Hepatocyte (in vitro differentiated cells): ENCODE results near the gene CEP112. TPM values are rescaled to one million over a fixed set of nuclear protein-coding genes. Genes with fewer than 3 reads are reported as not detected.

Experiments used
- DNase-seq: peaks from one replicate; pipeline ENCODE4 v3.0.0-alpha.2; 2016; ENCODE audit warnings: low spot score
- H2AFZ ChIP-seq: fragments of 200-600 bp; sonication (generic); 2 replicates; pipeline ENCODE4 v1.6.0; 2016; ENCODE audit warnings: antibody characterized with exemption, mild to moderate bottlenecking
- H3K27ac ChIP-seq: fragments of 200-600 bp; sonication (generic); 2 replicates; pipeline ENCODE4 v1.5.1; 2016; ENCODE audit warnings: mild to moderate bottlenecking
- H3K27me3 ChIP-seq: fragments of 200-600 bp; sonication (generic); 2 replicates; pipeline ENCODE4 v1.6.1; 2016
- H3K36me3 ChIP-seq: fragments of 200-600 bp; sonication (generic); replicated peaks from 2 replicates; pipeline ENCODE4 v1.5.1; 2016; ENCODE audit warnings: low read depth; ENCODE audit not compliant: insufficient read depth
- H3K4me1 ChIP-seq: fragments of 200-600 bp; sonication (generic); 2 replicates; pipeline ENCODE4 v1.5.1; 2016; ENCODE audit warnings: mild to moderate bottlenecking, moderate library complexity; ENCODE audit not compliant: insufficient read depth
- H3K4me2 ChIP-seq: fragments of 200-600 bp; sonication (generic); 2 replicates; pipeline ENCODE4 v1.6.0; 2016
- H3K4me3 ChIP-seq: fragments of 200-600 bp; sonication (generic); 2 replicates; pipeline ENCODE4 v1.5.1; 2016; ENCODE audit warnings: mild to moderate bottlenecking
- H3K79me2 ChIP-seq: fragments of 200-600 bp; sonication (generic); 2 replicates; pipeline ENCODE4 v1.6.0; 2017; ENCODE audit warnings: mild to moderate bottlenecking
- H3K9me2 ChIP-seq: fragments of 200-600 bp; sonication (generic); replicated peaks from 2 replicates; pipeline ENCODE4 v1.6.0; 2017; ENCODE audit warnings: mild to moderate bottlenecking; ENCODE audit not compliant: insufficient read depth
- H3K9me3 ChIP-seq: fragments of 200-600 bp; sonication (generic); 2 replicates; pipeline ENCODE4 v1.5.1; 2016; ENCODE audit warnings: low read depth, mild to moderate bottlenecking
- H4K20me1 ChIP-seq: fragments of 200-600 bp; sonication (generic); 2 replicates; pipeline ENCODE4 v1.6.0; 2016; ENCODE audit warnings: mild to moderate bottlenecking; ENCODE audit not compliant: insufficient read depth, poor library complexity, severe bottlenecking
- EZH2 ChIP-seq: fragments of 200-600 bp; sonication (generic); IDR thresholded peaks from 2 replicates; pipeline ENCODE4 v1.6.1; 2016; ENCODE audit warnings: antibody characterized with exemption, mild to moderate bottlenecking, borderline replicate concordance
- EZH2phosphoT487 ChIP-seq: fragments of 200-600 bp; sonication (generic); IDR thresholded peaks from one replicate; pipeline ENCODE4 v1.6.1; 2018; ENCODE audit warnings: antibody characterized with exemption, mild to moderate bottlenecking, low read depth, moderate library complexity; ENCODE audit not compliant: unreplicated experiment, severe bottlenecking
- WGBS: methylation state at CpG from one replicate; pipeline ENCODE4 v1.1.6; 2016; ENCODE audit warnings: low lambda C conversion rate; ENCODE audit errors: missing lambda C conversion rate; 5-methylcytosine and 5-hydroxymethylcytosine counted together
- polyA plus RNA-seq: library from polyadenylated mRNA; unstranded; fragments of >200 nt; fragmentation: Nextera tagmentation; extraction: Ambion mirVana; gene quantifications from 2 replicates; pipeline ENCODE4 v1.2.1, GENCODE V29; 2016
- total RNA-seq: library from RNA; depleted of rRNA; stranded (reverse); fragments of >200 nt; gene quantifications from 2 replicates; pipeline ENCODE4 v1.2.3, GENCODE V29; 2014
- TF ChIP-seq, protein P1 (sequence below): fragments of 200-600 bp; sonication (generic); IDR thresholded peaks from 2 replicates; pipeline ENCODE4 v1.5.1; 2016; ENCODE audit warnings: antibody characterized with exemption, mild to moderate bottlenecking; ENCODE audit not compliant: poor library complexity

Gene CEP112
- total and polyA plus RNA-seq, 2 experiments from 2014 or later: 7.1 to 9.7 TPM

DNA sequence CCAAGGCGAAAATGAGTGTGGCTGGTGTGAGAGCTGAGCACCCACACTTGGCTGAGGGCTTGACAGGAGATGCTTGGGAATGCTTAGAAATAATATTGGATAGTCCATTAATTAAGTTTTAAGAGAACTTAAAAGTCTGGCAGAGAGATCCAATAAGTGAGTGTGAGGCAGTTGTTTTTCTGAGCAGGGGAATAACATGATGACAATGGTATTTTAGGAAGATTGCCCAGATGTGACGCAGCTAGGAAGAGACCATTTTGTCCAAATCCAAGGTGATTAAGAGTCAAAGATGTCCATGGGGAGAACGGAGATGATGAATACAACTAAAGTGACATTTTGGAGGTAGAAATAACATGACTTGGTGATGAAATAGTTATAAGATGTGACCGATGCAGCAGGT is 527.7 kb downstream of the CEP112 start:
- DNase-seq: no peak
- Histone ChIP-seq H3K4me1 (no peaks in the 10 kb centered on the region), H3K36me3 (no peaks in the 10 kb centered on the region), H2AFZ (no peak overlapping the region), H4K20me1 (no peaks in the 10 kb centered on the region), H3K4me3 (no peak overlapping the region), H3K79me2 (no peaks in the 10 kb centered on the region), H3K9me2 (no peaks in the 10 kb centered on the region), H3K4me2 (no peak overlapping the region), H3K27me3 (no peaks in the 10 kb centered on the region), H3K9me3 (no peaks in the 10 kb centered on the region), H3K27ac (no peak overlapping the region)
- TF ChIP-seq, protein P1, sequence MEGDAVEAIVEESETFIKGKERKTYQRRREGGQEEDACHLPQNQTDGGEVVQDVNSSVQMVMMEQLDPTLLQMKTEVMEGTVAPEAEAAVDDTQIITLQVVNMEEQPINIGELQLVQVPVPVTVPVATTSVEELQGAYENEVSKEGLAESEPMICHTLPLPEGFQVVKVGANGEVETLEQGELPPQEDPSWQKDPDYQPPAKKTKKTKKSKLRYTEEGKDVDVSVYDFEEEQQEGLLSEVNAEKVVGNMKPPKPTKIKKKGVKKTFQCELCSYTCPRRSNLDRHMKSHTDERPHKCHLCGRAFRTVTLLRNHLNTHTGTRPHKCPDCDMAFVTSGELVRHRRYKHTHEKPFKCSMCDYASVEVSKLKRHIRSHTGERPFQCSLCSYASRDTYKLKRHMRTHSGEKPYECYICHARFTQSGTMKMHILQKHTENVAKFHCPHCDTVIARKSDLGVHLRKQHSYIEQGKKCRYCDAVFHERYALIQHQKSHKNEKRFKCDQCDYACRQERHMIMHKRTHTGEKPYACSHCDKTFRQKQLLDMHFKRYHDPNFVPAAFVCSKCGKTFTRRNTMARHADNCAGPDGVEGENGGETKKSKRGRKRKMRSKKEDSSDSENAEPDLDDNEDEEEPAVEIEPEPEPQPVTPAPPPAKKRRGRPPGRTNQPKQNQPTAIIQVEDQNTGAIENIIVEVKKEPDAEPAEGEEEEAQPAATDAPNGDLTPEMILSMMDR: no peak
- WGBS: 96% methylated on average over 4 of the region's 4 CpGs

DNA sequence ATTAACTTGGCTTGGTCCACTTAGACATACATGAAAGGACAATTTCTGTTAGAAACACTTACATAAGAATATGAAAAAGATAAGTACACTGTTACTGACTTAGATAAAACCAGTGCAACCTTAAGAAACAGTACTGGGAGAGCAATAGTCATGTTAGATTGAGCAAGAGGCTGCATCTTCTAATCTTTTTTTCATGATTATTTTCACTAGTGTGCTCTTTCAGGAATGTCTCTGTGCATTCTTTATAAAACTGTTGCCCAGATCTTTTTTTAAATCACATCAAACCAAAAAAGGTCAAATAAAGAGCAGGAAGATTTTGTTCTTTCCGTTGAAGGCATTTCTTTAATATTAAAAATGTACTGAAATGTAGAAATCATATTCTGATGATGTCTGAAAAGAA is 529.7 kb downstream of the CEP112 start:
- H3K4me2 ChIP-seq: no peak overlapping the region
- no peaks in the 10 kb centered on the region for H3K27me3 ChIP-seq
- peak overlapping the region; percentile 24 for H3K27ac ChIP-seq
- no peaks in the 10 kb centered on the region for H3K9me2 ChIP-seq
- TF ChIP-seq EZH2 (no peak), EZH2phosphoT487 (no peak)
- TF ChIP-seq, protein P1: no peak
- no peaks in the 10 kb centered on the region for H3K9me3 ChIP-seq
- no peak overlapping the region for H3K4me3 ChIP-seq
- no peak for DNase-seq
- no peaks in the 10 kb centered on the region for H3K4me1 ChIP-seq
- H4K20me1 ChIP-seq: no peaks in the 10 kb centered on the region
- H2AFZ ChIP-seq: no peak overlapping the region
- H3K36me3 ChIP-seq: no peaks in the 10 kb centered on the region
- no peaks in the 10 kb centered on the region for H3K79me2 ChIP-seq
- WGBS: 71% methylated on average over 1 of the region's 1 CpG

DNA sequence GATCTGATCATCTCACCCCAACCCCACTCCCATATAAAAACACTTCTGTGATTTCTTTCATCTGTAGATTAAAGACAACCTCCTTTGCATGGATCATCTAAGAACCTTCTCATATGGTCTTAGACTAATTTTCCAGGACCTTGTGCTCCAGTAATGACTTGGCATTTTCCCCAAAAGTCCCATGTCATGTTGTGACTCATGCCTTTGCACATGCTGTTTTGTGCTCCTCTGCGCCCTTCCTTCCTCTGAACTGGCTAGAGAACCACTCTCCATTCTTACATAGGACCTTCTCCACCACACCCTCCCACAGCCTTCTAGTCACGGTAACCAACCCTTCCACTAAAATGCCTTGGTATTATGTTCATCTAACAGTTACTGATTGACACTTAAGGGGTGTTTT is 531.0 kb downstream of the CEP112 start:
- H3K4me1 ChIP-seq: no peaks in the 10 kb centered on the region
- no peak overlapping the region for H3K4me3 ChIP-seq
- no peaks in the 10 kb centered on the region for H3K27me3 ChIP-seq
- no peak for DNase-seq
- WGBS: 98% methylated on average over 2 of the region's 2 CpGs
- H3K9me3 ChIP-seq: no peaks in the 10 kb centered on the region
- H2AFZ ChIP-seq: no peak overlapping the region
- no peak overlapping the region for H3K27ac ChIP-seq
- TF ChIP-seq, protein P1: no peak
- TF ChIP-seq EZH2phosphoT487 (no peak), EZH2 (no peak)
- H3K9me2 ChIP-seq: no peaks in the 10 kb centered on the region
- H3K36me3 ChIP-seq: no peaks in the 10 kb centered on the region
- no peaks in the 10 kb centered on the region for H4K20me1 ChIP-seq
- no peak overlapping the region for H3K4me2 ChIP-seq
- no peaks in the 10 kb centered on the region for H3K79me2 ChIP-seq

DNA sequence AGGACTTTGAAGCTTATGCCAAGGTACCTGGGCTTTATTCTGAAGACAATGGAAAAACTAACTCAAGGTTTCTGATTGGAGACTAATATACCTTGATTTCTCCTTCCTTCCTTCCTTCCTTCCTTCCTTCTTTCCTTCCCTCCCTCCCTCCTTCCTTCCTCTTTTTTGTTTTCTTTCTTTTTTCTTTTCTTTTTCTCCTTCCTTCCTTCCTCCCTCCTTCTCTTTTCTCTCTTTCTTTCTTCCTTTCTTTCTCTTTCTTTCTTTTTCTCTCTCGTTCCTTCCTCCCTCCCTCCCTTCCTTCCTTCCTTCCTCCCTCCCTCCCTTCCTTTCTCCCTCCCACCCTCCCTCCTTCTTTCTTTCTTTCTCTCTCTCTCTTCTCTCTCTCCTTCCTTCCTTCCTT is 531.9 kb downstream of the CEP112 start:
- no peaks in the 10 kb centered on the region for H3K79me2 ChIP-seq
- no peaks in the 10 kb centered on the region for H3K9me2 ChIP-seq
- no CpG with 5 or more reads among the region's 1 CpG for WGBS
- H3K36me3 ChIP-seq: no peaks in the 10 kb centered on the region
- H3K9me3 ChIP-seq: no peaks in the 10 kb centered on the region
- H3K27me3 ChIP-seq: no peaks in the 10 kb centered on the region
- H4K20me1 ChIP-seq: no peaks in the 10 kb centered on the region
- no peak overlapping the region for H3K4me3 ChIP-seq
- H2AFZ ChIP-seq: no peak overlapping the region
- no peaks in the 10 kb centered on the region for H3K4me1 ChIP-seq
- H3K27ac ChIP-seq: no peak overlapping the region
- DNase-seq: no peak
- H3K4me2 ChIP-seq: no peak overlapping the region
- no peak for TF ChIP-seq EZH2
- TF ChIP-seq, protein P1: no peak
- TF ChIP-seq EZH2phosphoT487: no peak
